DOHH2 (cell line): Measurements from ENCODE around the gene CCDC134.
A peak's percentile ranks its signal among the peaks of the same experiment; 100 is the strongest.
"Not testable (repeated sequence)": the region's sequence is repeated elsewhere in the genome, so short reads cannot be mapped to it uniquely, and the experiment has no call there.

Experiments used
- H3F3A ChIP-seq: fragments of 200-600 bp; sonication (generic), shearing (Covaris generic); 2 replicates; pipeline ENCODE4 v1.6.0; 2016; ENCODE audit warnings: antibody characterized with exemption, mild to moderate bottlenecking; ENCODE audit not compliant: control insufficient read depth, insufficient read depth
- H3K27ac ChIP-seq: fragments of 200-600 bp; sonication (generic); 2 replicates; pipeline ENCODE4 v1.5.1; 2014; ENCODE audit warnings: low read depth, mild to moderate bottlenecking, low read length, moderate library complexity
- H3K27me3 ChIP-seq: fragments of 200-600 bp; sonication (generic); 2 replicates; pipeline ENCODE4 v1.6.1; 2014; ENCODE audit warnings: mild to moderate bottlenecking, low read length, mixed read lengths; ENCODE audit not compliant: control insufficient read depth
- H3K36me3 ChIP-seq: fragments of 200-600 bp; sonication (generic); 2 replicates; pipeline ENCODE4 v1.6.1; 2014; ENCODE audit warnings: mild to moderate bottlenecking, low read length, moderate library complexity, mixed read lengths; ENCODE audit not compliant: control insufficient read depth
- H3K4me1 ChIP-seq: fragments of 200-600 bp; sonication (generic); 2 replicates; pipeline ENCODE4 v1.6.1; 2014; ENCODE audit warnings: mild to moderate bottlenecking, low read length, mixed read lengths; ENCODE audit not compliant: control insufficient read depth
- H3K4me2 ChIP-seq: fragments of 200-600 bp; sonication (generic); 2 replicates; pipeline ENCODE4 v1.6.0; 2014; ENCODE audit warnings: mild to moderate bottlenecking, low read length, moderate library complexity
- H3K4me3 ChIP-seq: fragments of 200-600 bp; sonication (generic); 2 replicates; pipeline ENCODE4 v1.5.1; 2014; ENCODE audit warnings: mild to moderate bottlenecking, low read length, mixed read lengths
- H3K79me2 ChIP-seq: fragments of 200-600 bp; sonication (generic); 2 replicates; pipeline ENCODE4 v1.6.1; 2014; ENCODE audit warnings: mild to moderate bottlenecking, low read length, mixed read lengths; ENCODE audit not compliant: control insufficient read depth
- H3K9me2 ChIP-seq: fragments of 200-600 bp; sonication (generic); replicated peaks from 2 replicates; pipeline ENCODE4 v1.6.1; 2014; ENCODE audit warnings: mild to moderate bottlenecking, low read length, mixed read lengths; ENCODE audit not compliant: control insufficient read depth
- H3K9me3 ChIP-seq: fragments of 200-600 bp; sonication (generic); 2 replicates; pipeline ENCODE4 v1.6.1; 2014; ENCODE audit warnings: antibody characterized with exemption, low read length, mixed read lengths; ENCODE audit not compliant: control insufficient read depth, insufficient read depth
- H4K20me1 ChIP-seq: fragments of 200-600 bp; sonication (generic); 2 replicates; pipeline ENCODE4 v1.6.0; 2014; ENCODE audit warnings: low read depth, mild to moderate bottlenecking, antibody characterized with exemption, low read length, moderate library complexity; ENCODE audit not compliant: control insufficient read depth, insufficient read depth
- CTCF ChIP-seq: fragments of 200-600 bp; sonication (generic); IDR thresholded peaks from one replicate; pipeline ENCODE4 v1.5.1; 2014; ENCODE audit warnings: antibody characterized with exemption, mild to moderate bottlenecking, low read depth, low read length; ENCODE audit not compliant: poor library complexity, severe bottlenecking
- EZH2phosphoT487 ChIP-seq: fragments of 200-600 bp; sonication (generic); IDR thresholded peaks from 2 replicates; pipeline ENCODE4 v1.6.1; 2017; ENCODE audit warnings: borderline replicate concordance, mild to moderate bottlenecking, antibody characterized with exemption, low read length, moderate library complexity, mixed read lengths

The CCDC134 gene

GRCh38 chr22:41863472-41863871 lies 63.0 kb downstream of the CCDC134 start:
- no peaks in the 10 kb centered on the region for H3K9me2 ChIP-seq
- TF ChIP-seq CTCF (no peak), EZH2phosphoT487 (no peak)
- H3K4me1 ChIP-seq = peaks cover 76% of the 10 kb centered on the region
- H3K27ac ChIP-seq = peak overlapping the region; percentile 91
- H3F3A ChIP-seq = peaks cover 36% of the 10 kb centered on the region
- no peaks in the 10 kb centered on the region for H3K9me3 ChIP-seq
- no peaks in the 10 kb centered on the region for H3K27me3 ChIP-seq
- H3K36me3 ChIP-seq = peaks cover 64% of the 10 kb centered on the region
- peaks cover 9% of the 10 kb centered on the region for H4K20me1 ChIP-seq
- H3K4me2 ChIP-seq = peak overlapping the region; percentile 81
- peaks cover 87% of the 10 kb centered on the region for H3K79me2 ChIP-seq
- peak overlapping the region; percentile 65 for H3K4me3 ChIP-seq

GRCh38 chr22:41868556-41868955 lies 68.1 kb downstream of the CCDC134 start:
- Histone ChIP-seq H3K4me2 (no peak overlapping the region), H3K79me2 (peaks cover 71% of the 10 kb centered on the region), H3K4me3 (no peak overlapping the region), H3K27me3 (no peaks in the 10 kb centered on the region), H3K36me3 (peaks cover 90% of the 10 kb centered on the region), H3F3A (no peaks in the 10 kb centered on the region), H3K9me3 (no peaks in the 10 kb centered on the region), H4K20me1 (peaks cover 5% of the 10 kb centered on the region), H3K4me1 (peaks cover 30% of the 10 kb centered on the region), H3K9me2 (no peaks in the 10 kb centered on the region), H3K27ac (no peak overlapping the region)
- TF ChIP-seq EZH2phosphoT487 (no peak), CTCF (no peak)

- Histone ChIP-seq H3K4me1 (peaks cover 18% of the 10 kb centered on the region), H3K79me2 (peaks cover 62% of the 10 kb centered on the region), H3K36me3 (peaks cover 96% of the 10 kb centered on the region)
- H3K27ac ChIP-seq, H3F3A ChIP-seq, H3K4me2 ChIP-seq, H3K27me3 ChIP-seq, H3K4me3 ChIP-seq, H3K9me2 ChIP-seq, H3K9me3 ChIP-seq, H4K20me1 ChIP-seq: not testable (repeated sequence)
Observed at GRCh38 chr22:41870081-41870480, 69.6 kb downstream of the CCDC134 start.

- Histone ChIP-seq H3F3A (no peaks in the 10 kb centered on the region), H3K36me3 (peaks cover 96% of the 10 kb centered on the region), H3K9me2 (no peaks in the 10 kb centered on the region), H3K4me2 (no peak overlapping the region), H3K9me3 (no peaks in the 10 kb centered on the region), H3K4me3 (no peak overlapping the region), H3K79me2 (peaks cover 62% of the 10 kb centered on the region), H3K4me1 (peaks cover 16% of the 10 kb centered on the region; the same call in 1 of the 2 replicates), H4K20me1 (peaks cover 4% of the 10 kb centered on the region; the same call in 1 of the 2 replicates), H3K27me3 (no peaks in the 10 kb centered on the region), H3K27ac (no peak overlapping the region)
- TF ChIP-seq CTCF (no peak), EZH2phosphoT487 (no peak)
Observed at GRCh38 chr22:41870786-41871185, 70.3 kb downstream of the CCDC134 start.
